ENCODE data around the gene SETD5.

GRCh38 chr3:9404680-9405079, 7.3 kb downstream of the SETD5 start:
- TF ChIP-seq, protein P1, sequence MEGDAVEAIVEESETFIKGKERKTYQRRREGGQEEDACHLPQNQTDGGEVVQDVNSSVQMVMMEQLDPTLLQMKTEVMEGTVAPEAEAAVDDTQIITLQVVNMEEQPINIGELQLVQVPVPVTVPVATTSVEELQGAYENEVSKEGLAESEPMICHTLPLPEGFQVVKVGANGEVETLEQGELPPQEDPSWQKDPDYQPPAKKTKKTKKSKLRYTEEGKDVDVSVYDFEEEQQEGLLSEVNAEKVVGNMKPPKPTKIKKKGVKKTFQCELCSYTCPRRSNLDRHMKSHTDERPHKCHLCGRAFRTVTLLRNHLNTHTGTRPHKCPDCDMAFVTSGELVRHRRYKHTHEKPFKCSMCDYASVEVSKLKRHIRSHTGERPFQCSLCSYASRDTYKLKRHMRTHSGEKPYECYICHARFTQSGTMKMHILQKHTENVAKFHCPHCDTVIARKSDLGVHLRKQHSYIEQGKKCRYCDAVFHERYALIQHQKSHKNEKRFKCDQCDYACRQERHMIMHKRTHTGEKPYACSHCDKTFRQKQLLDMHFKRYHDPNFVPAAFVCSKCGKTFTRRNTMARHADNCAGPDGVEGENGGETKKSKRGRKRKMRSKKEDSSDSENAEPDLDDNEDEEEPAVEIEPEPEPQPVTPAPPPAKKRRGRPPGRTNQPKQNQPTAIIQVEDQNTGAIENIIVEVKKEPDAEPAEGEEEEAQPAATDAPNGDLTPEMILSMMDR (IDR thresholded peaks at IDR 0.05): no peak
- TF ChIP-seq TEAD1 (CRISPR knock-in tag; IDR thresholded peaks at IDR 0.05) (no peak), JAZF1 (CRISPR knock-in tag; IDR thresholded peaks at IDR 0.05) (no peak), STAT6 (CRISPR knock-in tag; conservative IDR thresholded peaks at IDR 0.05; ENCODE audit: low read depth) (no peak), FOXK1 (CRISPR knock-in tag; IDR thresholded peaks at IDR 0.05) (no peak), PRRX2 (CRISPR knock-in tag; IDR thresholded peaks at IDR 0.05) (no peak)
- TF ChIP-seq, protein P2, sequence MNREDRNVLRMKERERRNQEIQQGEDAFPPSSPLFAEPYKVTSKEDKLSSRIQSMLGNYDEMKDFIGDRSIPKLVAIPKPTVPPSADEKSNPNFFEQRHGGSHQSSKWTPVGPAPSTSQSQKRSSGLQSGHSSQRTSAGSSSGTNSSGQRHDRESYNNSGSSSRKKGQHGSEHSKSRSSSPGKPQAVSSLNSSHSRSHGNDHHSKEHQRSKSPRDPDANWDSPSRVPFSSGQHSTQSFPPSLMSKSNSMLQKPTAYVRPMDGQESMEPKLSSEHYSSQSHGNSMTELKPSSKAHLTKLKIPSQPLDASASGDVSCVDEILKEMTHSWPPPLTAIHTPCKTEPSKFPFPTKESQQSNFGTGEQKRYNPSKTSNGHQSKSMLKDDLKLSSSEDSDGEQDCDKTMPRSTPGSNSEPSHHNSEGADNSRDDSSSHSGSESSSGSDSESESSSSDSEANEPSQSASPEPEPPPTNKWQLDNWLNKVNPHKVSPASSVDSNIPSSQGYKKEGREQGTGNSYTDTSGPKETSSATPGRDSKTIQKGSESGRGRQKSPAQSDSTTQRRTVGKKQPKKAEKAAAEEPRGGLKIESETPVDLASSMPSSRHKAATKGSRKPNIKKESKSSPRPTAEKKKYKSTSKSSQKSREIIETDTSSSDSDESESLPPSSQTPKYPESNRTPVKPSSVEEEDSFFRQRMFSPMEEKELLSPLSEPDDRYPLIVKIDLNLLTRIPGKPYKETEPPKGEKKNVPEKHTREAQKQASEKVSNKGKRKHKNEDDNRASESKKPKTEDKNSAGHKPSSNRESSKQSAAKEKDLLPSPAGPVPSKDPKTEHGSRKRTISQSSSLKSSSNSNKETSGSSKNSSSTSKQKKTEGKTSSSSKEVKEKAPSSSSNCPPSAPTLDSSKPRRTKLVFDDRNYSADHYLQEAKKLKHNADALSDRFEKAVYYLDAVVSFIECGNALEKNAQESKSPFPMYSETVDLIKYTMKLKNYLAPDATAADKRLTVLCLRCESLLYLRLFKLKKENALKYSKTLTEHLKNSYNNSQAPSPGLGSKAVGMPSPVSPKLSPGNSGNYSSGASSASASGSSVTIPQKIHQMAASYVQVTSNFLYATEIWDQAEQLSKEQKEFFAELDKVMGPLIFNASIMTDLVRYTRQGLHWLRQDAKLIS (CRISPR knock-in tag; IDR thresholded peaks at IDR 0.05; ENCODE audit: borderline replicate concordance): no peak
